ENCODE measurements around the gene FERD3L. TPM values are rescaled to one million over a fixed set of nuclear protein-coding genes. Genes with fewer than 3 reads are reported as not detected.
"Not testable (repeated sequence)": the region's sequence is repeated elsewhere in the genome, so short reads cannot be mapped to it uniquely, and the experiment has no call there.

Gene FERD3L, protein sequence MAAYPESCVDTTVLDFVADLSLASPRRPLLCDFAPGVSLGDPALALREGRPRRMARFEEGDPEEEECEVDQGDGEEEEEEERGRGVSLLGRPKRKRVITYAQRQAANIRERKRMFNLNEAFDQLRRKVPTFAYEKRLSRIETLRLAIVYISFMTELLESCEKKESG
- not detected for total RNA-seq

DNA sequence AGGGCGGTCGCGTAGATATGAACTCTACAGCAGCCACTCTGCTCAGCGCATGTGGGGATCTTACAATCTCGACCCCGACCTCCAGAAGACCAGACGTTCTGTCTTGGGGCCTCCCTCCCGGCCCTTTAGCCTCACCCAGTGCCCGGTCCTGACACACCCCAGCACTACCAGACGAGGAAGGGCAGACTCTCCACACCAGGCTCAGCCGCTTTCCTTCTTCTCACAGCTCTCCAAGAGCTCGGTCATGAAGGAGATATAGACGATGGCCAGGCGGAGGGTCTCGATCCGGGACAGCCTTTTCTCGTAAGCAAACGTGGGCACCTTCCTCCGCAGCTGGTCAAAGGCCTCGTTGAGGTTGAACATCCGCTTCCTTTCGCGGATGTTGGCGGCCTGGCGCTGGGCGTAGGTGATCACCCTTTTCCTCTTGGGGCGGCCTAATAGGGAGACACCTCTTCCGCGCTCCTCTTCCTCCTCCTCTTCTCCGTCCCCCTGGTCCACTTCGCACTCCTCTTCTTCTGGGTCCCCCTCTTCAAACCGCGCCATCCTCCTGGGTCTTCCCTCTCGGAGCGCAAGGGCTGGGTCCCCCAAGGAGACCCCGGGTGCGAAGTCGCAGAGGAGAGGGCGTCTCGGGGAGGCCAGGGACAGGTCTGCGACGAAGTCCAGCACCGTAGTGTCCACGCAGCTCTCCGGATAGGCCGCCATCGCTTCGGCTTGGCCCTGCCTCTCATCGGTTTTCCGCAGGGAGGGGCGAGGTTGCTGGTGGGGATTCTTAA is at the start of gene FERD3L:
Gene FERD3L (minus strand): TSS at position 761 of the 773 bp plus-strand sequence. CDS start 59 bp downstream, at position 702.
- Mint-ChIP-seq H3K4me1 (no peaks in the 10 kb centered on the region), H3K9me3 (no peaks in the 10 kb centered on the region), H3K27ac (no peak within 1 kb of the TSS), H3K36me3 (ENCODE audit: low read depth) (no peaks in the 10 kb centered on the region), H3K27me3 (peaks cover 30% of the 10 kb centered on the region), H3K4me3 (no peak within 1 kb of the TSS)
- DNase-seq: no peak
- ChIA-PET POLR2A (no interaction called here), CTCF (interaction anchor here (0.6 kb wide), 1 partner anchor 561 kb away, joined by 4 read pairs; no protein-coding TSS in a partner anchor)

DNA sequence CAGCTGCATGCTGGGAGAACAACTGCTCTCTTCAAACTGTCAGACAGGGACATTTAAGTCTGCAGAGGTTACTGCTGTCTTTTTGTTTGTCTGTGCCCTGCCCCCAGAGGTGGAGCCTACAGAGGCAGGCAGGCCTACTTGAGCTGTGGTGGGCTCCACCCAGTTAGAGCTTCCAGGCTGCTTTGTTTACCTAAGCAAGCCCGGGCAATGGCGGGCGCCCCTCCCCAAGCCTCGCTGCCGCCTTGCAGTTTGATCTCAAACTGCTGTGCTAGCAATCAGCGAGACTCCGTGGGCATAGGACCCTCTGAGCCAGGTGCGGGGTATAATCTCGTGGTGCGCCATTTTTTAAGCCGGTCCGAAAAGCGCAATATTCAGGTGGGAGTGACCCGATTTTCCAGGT is 49.2 kb upstream of the FERD3L start:
- CTCF ChIA-PET; POLR2A ChIA-PET; H3K27me3 Mint-ChIP-seq; H3K4me1 Mint-ChIP-seq; DNase-seq; H3K9me3 Mint-ChIP-seq; H3K36me3 Mint-ChIP-seq (ENCODE audit: low read depth); H3K4me3 Mint-ChIP-seq; H3K27ac Mint-ChIP-seq: not testable (repeated sequence)

DNA sequence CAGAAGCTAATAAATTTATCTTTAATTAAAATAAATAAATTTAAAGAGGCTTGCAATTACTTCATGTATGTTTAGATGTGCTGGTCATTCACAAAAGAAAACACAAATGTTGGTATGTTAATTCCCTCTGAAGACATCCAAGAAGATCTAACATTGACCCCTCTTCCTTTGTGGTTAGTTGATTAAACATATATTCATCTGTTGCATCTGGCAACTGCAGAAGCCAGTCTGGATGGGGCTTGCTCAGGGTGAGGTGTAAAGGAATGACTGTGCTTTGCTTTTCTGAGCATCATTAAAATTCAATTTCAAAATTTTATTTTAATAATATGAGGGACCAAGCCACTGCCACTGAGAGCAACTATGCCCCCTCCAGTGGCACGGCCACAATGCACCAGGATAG is 36.4 kb upstream of the FERD3L start:
- H3K4me3 Mint-ChIP-seq: no peak overlapping the region
- no peaks in the 10 kb centered on the region for H3K36me3 Mint-ChIP-seq (ENCODE audit: low read depth)
- no peaks in the 10 kb centered on the region for H3K27me3 Mint-ChIP-seq
- CTCF ChIA-PET: no interaction called here
- DNase-seq: no peak
- H3K27ac Mint-ChIP-seq: no peak overlapping the region
- H3K4me1 Mint-ChIP-seq: no peaks in the 10 kb centered on the region
- POLR2A ChIA-PET: no interaction called here
- peaks cover 18% of the 10 kb centered on the region for H3K9me3 Mint-ChIP-seq

DNA sequence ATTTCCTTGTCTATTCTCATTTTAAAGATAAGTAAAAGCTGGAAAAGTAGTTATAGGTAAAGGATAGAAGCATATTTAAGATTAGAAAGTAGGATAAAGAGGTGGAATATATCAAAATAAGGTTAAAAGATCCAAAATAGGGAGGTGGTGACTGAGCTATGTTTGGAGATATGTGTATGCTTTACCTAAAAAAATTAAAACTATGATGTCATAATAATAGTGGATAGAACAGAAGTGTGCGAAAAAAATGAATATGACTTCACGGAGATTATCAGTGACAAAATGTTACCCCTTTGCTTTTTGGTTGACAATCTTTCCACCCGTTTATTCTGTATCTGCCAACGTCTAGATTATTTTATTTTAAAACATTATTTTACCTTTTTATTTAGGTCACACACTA is 33.4 kb upstream of the FERD3L start:
- H3K4me1 Mint-ChIP-seq: no peaks in the 10 kb centered on the region
- ChIA-PET POLR2A (no interaction called here), CTCF (no interaction called here)
- H3K9me3 Mint-ChIP-seq: peaks cover under 1% of the 10 kb centered on the region
- no peaks in the 10 kb centered on the region for H3K27me3 Mint-ChIP-seq
- no peak overlapping the region for H3K4me3 Mint-ChIP-seq
- H3K27ac Mint-ChIP-seq: no peak overlapping the region
- no peaks in the 10 kb centered on the region for H3K36me3 Mint-ChIP-seq (ENCODE audit: low read depth)
- no peak for DNase-seq

DNA sequence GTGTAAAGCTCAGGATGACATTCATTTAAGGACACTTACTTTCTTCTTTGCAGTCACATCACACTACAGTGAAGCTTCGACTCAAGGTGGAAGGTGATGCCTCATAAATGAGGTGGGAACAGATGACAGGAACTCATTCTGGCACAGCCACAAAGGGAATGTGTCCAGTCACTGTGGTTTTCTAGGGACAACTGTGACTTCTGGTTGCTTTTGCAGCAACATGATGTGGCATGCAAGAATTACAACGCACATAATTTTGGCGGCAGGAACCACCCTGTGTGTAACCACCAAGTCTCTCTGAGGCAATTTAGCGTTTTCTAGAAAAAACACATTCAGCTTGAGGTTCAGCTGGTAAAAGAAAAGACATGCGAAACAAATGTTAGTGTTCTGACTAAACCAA is 32.0 kb upstream of the FERD3L start:
- Mint-ChIP-seq H3K36me3 (ENCODE audit: low read depth) (no peaks in the 10 kb centered on the region), H3K27ac (no peak overlapping the region), H3K4me3 (no peak overlapping the region), H3K27me3 (no peaks in the 10 kb centered on the region), H3K9me3 (no peaks in the 10 kb centered on the region), H3K4me1 (no peaks in the 10 kb centered on the region)
- POLR2A ChIA-PET: no interaction called here
- CTCF ChIA-PET: no interaction called here
- DNase-seq: no peak

DNA sequence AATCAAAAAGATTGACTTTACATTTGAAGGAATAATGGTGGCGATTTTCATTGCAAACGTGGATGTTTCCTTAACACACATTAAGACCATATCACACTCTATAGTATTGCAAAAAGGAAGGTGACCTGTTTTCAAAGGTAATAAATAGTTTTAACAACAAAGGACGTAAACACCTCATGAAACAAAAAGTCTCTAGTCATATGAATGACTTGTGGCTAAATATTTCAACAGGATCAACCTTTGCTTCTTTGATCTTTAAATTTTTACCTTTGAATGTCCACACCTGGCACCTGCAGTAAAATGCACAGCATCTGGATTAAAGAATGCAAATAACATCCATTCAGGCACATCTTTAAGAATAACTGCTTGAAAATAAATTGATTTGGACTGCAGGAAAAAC is 30.0 kb upstream of the FERD3L start:
- CTCF ChIA-PET: no interaction called here
- H3K4me1 Mint-ChIP-seq: no peaks in the 10 kb centered on the region
- H3K27ac Mint-ChIP-seq: no peak overlapping the region
- H3K4me3 Mint-ChIP-seq: no peak overlapping the region
- no peaks in the 10 kb centered on the region for H3K9me3 Mint-ChIP-seq
- DNase-seq: no peak
- POLR2A ChIA-PET: no interaction called here
- H3K27me3 Mint-ChIP-seq: no peaks in the 10 kb centered on the region
- no peaks in the 10 kb centered on the region for H3K36me3 Mint-ChIP-seq (ENCODE audit: low read depth)

DNA sequence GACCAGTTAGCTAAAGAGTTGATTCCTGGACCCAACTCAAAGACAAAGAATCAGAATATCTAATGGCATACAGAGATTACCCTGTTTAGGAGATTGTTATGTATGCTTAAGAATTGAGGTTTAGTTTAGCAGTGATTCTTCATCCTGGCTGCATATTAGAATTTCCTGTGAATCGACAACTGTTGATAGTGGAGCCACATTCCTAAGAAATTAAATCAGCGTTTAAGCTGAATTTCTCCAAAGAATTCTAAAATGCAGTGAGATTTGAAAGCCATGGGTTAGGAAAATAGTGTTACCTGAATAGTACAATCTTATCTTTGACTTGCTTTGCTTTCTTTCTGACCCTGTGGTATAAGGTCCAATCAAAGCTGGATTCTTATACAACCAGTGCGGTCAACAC is 16.4 kb upstream of the FERD3L start:
- Mint-ChIP-seq H3K4me1 (no peaks in the 10 kb centered on the region), H3K36me3 (ENCODE audit: low read depth) (no peaks in the 10 kb centered on the region), H3K27me3 (no peaks in the 10 kb centered on the region), H3K9me3 (no peaks in the 10 kb centered on the region), H3K27ac (no peak overlapping the region), H3K4me3 (no peak overlapping the region)
- ChIA-PET POLR2A (no interaction called here), CTCF (no interaction called here)
- no peak for DNase-seq

DNA sequence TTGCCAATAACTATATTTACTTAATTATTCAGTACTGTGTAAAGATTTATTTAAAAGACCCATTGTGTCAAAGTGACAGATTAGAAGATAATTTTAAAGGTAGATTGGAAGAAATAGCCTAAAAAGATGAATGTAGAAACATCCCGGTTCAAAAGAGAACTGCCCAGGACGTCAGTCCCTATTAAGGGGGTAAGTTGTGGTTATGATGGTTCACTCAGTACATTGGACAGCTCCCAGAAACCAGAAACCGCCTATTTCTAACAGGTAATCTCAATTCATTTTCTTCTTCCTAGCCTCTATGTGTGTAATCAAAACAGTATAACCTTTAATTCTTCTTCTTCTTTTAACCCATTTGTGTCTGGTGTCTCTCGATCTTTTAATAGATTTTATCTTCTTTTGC is 1.5 kb upstream of the FERD3L start:
- CTCF ChIA-PET: no interaction called here

DNA sequence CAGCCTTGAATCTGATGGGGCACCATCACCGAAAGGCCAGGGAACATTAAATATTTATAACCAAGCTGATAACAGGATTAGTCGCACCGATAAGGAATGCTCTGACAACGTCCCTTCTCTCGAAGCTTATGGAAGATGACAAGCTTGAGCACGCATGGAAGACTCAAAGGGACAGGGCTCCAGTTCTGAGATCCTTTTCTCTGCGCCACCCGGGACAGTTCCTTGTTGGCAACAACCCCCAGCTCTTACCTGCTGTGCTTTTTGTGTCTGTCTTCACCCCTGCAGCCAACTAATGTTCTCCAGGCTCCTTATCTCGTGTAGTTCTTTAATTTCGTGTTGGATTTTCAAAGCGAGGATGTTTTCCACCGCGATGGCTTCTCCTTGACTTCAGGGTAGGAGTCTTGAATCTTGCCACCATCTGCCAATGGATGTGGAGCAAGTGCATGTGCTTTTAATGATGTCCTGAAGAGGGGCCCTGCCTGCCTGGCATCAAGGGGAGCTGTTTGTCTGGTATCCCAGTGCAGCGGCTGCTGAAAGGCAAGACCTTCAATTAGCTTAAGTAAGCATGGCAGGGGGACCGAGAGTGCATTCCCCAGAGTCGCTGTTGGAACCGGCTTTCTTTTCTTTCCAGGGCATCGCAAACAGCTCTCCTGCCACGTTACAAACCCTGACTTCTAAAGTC is 354 bp upstream of the FERD3L start:
- peaks cover 30% of the 10 kb centered on the region for H3K27me3 Mint-ChIP-seq
- DNase-seq: no peak
- H3K4me3 Mint-ChIP-seq: no peak overlapping the region
- H3K4me1 Mint-ChIP-seq: no peaks in the 10 kb centered on the region
- no peak overlapping the region for H3K27ac Mint-ChIP-seq
- ChIA-PET POLR2A (no interaction called here), CTCF (interaction anchor here (0.6 kb wide), 1 partner anchor 243 kb away, joined by 3 read pairs; no protein-coding TSS in a partner anchor)
- H3K36me3 Mint-ChIP-seq (ENCODE audit: low read depth): no peaks in the 10 kb centered on the region
- no peaks in the 10 kb centered on the region for H3K9me3 Mint-ChIP-seq

More for the DNA sequence above, 1.5 kb upstream of the FERD3L start:
- Mint-ChIP-seq H3K27me3 (peaks cover 30% of the 10 kb centered on the region), H3K9me3 (no peaks in the 10 kb centered on the region), H3K4me3 (no peak overlapping the region), H3K36me3 (ENCODE audit: low read depth) (no peaks in the 10 kb centered on the region), H3K27ac (no peak overlapping the region), H3K4me1 (no peaks in the 10 kb centered on the region)
- no peak for DNase-seq
- POLR2A ChIA-PET: no interaction called here

DNA sequence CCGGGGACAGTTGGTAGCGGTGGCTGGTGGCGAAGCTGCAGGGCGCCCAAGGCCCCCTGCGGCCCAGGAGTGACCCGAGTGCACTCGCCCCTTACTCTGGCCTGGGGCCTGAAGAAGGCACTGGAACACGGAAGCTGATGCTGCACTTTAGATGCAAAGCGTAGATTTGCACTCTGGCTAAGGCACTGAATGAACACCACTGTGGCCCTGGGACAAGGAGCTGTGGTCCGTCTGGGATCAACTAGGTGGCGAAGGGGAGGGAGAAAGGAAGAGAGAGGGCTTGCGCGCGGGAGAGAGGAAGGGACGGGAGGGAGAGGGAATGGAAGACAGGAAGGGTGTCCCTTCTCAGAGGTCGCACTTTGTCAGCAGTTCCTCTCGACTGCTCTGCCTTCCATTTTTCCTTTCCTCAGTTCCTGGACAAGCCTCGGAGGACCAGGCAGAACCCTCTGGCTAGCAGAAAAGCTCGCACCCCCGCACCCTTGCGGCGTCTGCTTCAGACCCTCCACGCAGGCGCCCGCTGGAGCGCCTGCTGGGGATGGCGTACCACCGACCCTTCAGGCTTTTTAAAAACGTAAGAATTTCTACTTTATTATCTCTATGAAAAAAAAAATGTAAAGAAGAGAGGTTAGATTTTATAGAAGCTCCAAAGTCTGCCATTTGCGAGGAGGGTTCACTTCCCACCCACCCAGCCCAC is 1.2 kb downstream of the FERD3L start:
- Mint-ChIP-seq H3K36me3 (ENCODE audit: low read depth) (no peaks in the 10 kb centered on the region), H3K27ac (no peak overlapping the region), H3K4me1 (no peaks in the 10 kb centered on the region), H3K9me3 (no peaks in the 10 kb centered on the region), H3K27me3 (peaks cover 30% of the 10 kb centered on the region), H3K4me3 (no peak overlapping the region)
- ChIA-PET CTCF (no interaction called here), POLR2A (no interaction called here)
- DNase-seq: no peak

DNA sequence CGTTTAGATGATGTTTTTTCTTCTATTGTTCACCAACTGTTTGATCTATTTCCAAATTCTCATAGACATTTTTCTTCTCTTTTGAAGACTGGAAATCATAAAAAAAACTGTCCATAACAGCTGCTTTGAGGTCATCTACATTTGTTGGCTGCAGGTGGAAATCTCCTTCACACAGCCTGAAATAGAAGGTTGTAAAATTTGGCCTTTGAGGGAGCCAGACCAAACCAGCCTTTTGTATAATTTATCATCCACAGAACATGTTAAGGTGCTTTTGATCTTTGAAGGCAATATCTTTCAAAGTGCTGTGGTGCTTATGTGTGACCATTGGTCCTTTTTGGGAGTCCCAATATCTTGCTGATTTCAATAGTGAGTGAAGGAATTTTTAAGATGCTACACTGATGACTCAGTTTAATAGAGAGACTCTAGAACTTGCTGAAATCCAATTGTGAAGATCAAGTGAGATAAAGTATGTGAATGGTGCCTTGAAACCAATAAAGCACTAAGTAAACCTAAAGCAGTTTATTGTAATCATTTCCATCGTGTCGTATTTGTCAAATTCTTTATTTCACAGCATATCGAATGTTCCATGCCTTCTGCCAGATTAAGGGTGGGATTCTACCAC is 5.4 kb downstream of the FERD3L start:
- DNase-seq: no peak
- Mint-ChIP-seq H3K27ac (no peak overlapping the region), H3K36me3 (ENCODE audit: low read depth) (no peaks in the 10 kb centered on the region), H3K4me3 (no peak overlapping the region), H3K27me3 (peaks cover 19% of the 10 kb centered on the region), H3K9me3 (no peaks in the 10 kb centered on the region), H3K4me1 (no peaks in the 10 kb centered on the region)
- ChIA-PET CTCF (no interaction called here), POLR2A (no interaction called here)

DNA sequence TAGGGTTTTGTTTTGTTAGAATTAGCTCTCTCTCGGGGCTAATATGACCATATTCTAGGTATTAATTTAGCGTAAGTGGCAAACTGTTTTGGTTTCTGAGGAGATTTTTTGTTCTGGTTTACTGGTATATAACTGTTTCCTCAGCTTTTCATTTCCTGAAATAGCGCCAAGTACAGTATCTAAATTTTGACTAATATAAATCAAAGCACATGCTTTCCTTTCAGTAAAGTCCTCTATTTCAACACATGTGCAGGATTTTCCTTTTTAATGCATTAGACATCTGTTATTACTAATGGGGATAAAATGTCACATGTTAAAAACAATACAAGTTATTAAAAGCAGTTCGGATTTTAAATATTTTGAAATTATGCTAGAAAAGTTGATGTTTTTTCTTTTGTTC is 11.3 kb downstream of the FERD3L start:
- Mint-ChIP-seq H3K27ac (no peak overlapping the region), H3K4me3 (no peak overlapping the region), H3K9me3 (no peaks in the 10 kb centered on the region), H3K4me1 (no peaks in the 10 kb centered on the region), H3K36me3 (ENCODE audit: low read depth) (no peaks in the 10 kb centered on the region), H3K27me3 (no peaks in the 10 kb centered on the region)
- no peak for DNase-seq
- ChIA-PET CTCF (no interaction called here), POLR2A (no interaction called here)

DNA sequence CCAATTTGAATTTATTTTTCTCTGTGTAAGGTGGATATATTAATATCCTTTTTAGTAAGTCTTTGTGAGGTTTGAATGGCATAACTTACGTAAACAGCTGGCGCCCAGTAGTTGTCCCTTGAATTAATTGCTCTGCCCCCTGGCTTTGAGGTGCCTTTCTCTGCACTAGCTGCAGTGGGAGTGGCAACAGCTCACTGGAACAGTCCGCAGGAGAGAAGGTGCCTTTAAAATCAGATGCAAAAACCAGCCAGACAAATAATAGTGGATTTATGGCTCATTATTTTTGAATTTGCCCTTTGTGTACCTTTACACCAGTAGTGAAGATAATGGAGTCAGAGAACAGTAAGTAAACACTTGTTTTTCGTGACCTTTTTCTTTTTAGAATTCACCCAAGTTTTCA is 11.8 kb downstream of the FERD3L start:
- no peak overlapping the region for H3K4me3 Mint-ChIP-seq
- H3K4me1 Mint-ChIP-seq: no peaks in the 10 kb centered on the region
- POLR2A ChIA-PET: no interaction called here
- no peak overlapping the region for H3K27ac Mint-ChIP-seq
- DNase-seq: no peak
- H3K9me3 Mint-ChIP-seq: no peaks in the 10 kb centered on the region
- no peaks in the 10 kb centered on the region for H3K27me3 Mint-ChIP-seq
- H3K36me3 Mint-ChIP-seq (ENCODE audit: low read depth): no peaks in the 10 kb centered on the region
- CTCF ChIA-PET: no interaction called here

All from activated CD4-positive, alpha-beta T cell treated with anti-CD3 and anti-CD28 coated beads, Interleukin-2, amount 10 ng/mL, durations not matched to agents 7 days and 5 days (primary cell).